Cerebellar nuclear complex (tissue), 1 donor: Measurements from ENCODE around the gene HSPB7.

ENCODE experiments used
- DNase-seq, 2 experiments: peaks; one replicate each; lab custom pipeline; 2025; lab: John Stamatoyannopoulos, UW

Gene HSPB7

GRCh38 chr1:15975805-15976680 is 41.8 kb downstream of the HSPB7 start, which contains the start of gene ZBTB17:
ZBTB17 (minus strand) TSS chr1:15976101; CDS start chr1:15948495, 27,606 bp downstream.
- no peak for DNase-seq

GRCh38 chr1:15975358-15975804 is 42.5 kb downstream of the HSPB7 start:
- DNase-seq: no peak

GRCh38 chr1:15974855-15975254 is 43.0 kb downstream of the HSPB7 start:
- DNase-seq: no peak

- no peak for DNase-seq
These were observed 44.1 kb downstream of the HSPB7 start for GRCh38 chr1:15973772-15974171.

GRCh38 chr1:15972409-15972808 is 45.4 kb downstream of the HSPB7 start:
- no peak for DNase-seq

GRCh38 chr1:15970911-15971310 is 46.9 kb downstream of the HSPB7 start:
- no peak for DNase-seq

- DNase-seq: no peak
These were observed 48.4 kb downstream of the HSPB7 start for GRCh38 chr1:15969321-15969880.

GRCh38 chr1:15968172-15968571 is 49.7 kb downstream of the HSPB7 start:
- DNase-seq: no peak

GRCh38 chr1:15966956-15967344 is 50.9 kb downstream of the HSPB7 start:
- DNase-seq: no peak

- no peak for DNase-seq
These were observed 51.5 kb downstream of the HSPB7 start for GRCh38 chr1:15966081-15966955.

GRCh38 chr1:15965228-15965767 is 52.5 kb downstream of the HSPB7 start:
- DNase-seq: no peak
